Breast epithelium (tissue), 4 donors: ENCODE measurements around the gene POC1A. TPM values are rescaled to one million over a fixed set of nuclear protein-coding genes. Genes with fewer than 3 reads are reported as not detected.

ENCODE experiments used
- DNase-seq, 2 donors: peaks; one replicate each; pipeline ENCODE4 v3.0.0-alpha.2; 2019; ENCODE audit warnings: low spot score in 2 of 2
- H3K27ac ChIP-seq, 2 donors: fragments of 200-600 bp; sonication (generic) in 1 of 2; one replicate each; pipeline ENCODE4 v1.5.1; 2016 to 2019; ENCODE audit warnings: mild to moderate bottlenecking in 1 of 2
- H3K27me3 ChIP-seq, 2 donors: fragments of 200-600 bp; sonication (generic) in 1 of 2; one replicate each; pipeline versions ENCODE4 v1.5.1 to v1.6.0; 2017 to 2019; ENCODE audit warnings: control low read depth in 1 of 2, mild to moderate bottlenecking in 1 of 2
- H3K36me3 ChIP-seq: fragments of 200-600 bp; one replicate; pipeline ENCODE4 v1.5.1; 2019
- H3K4me1 ChIP-seq, 2 donors: fragments of 200-600 bp; sonication (generic); one replicate each; pipeline ENCODE4 v1.5.1; 2016 to 2019; ENCODE audit warnings: control low read depth in 1 of 2
- H3K4me3 ChIP-seq, 3 donors: fragments of 200-600 bp; sonication (generic); 1 replicate in 2 of 3; 2 replicates in 1 of 3; pipeline ENCODE4 v1.5.1; 2016 to 2019; ENCODE audit warnings: mild to moderate bottlenecking in 3 of 3, moderate library complexity in 2 of 3
- H3K9me3 ChIP-seq, 2 donors: fragments of 200-600 bp; sonication (generic) in 1 of 2; one replicate each; pipeline ENCODE4 v1.5.1; 2016 to 2019; ENCODE audit warnings: control low read depth in 1 of 2
- POLR2A ChIP-seq: fragments of 450-650 bp; IDR thresholded peaks from one replicate; pipeline ENCODE4 v1.6.1; 2016; ENCODE audit warnings: antibody characterized with exemption, mild to moderate bottlenecking, moderate library complexity
- POLR2AphosphoS5 ChIP-seq, 3 donors: sonication (generic); formaldehyde crosslinking; IDR thresholded peaks; one replicate each; pipeline ENCODE4 v1.6.1; 2017; ENCODE audit warnings: antibody characterized with exemption in 3 of 3
- intact Hi-C: fragments of 100-400 bp; cut with DNase I; formaldehyde crosslinking; loops from one replicate; pipeline ENCODE4 v1.15.1; 2023; ENCODE audit warnings: low total_unique reads
- total RNA-seq, 3 donors: library from RNA; depleted of rRNA; stranded (reverse); fragments of >200 nt; gene quantifications; one replicate each; pipeline ENCODE4 v1.1.0, GENCODE V29; 2016
- TF ChIP-seq, protein P1 (sequence below), 3 donors: fragments of 450-650 bp; IDR thresholded peaks; one replicate each; pipeline ENCODE4 v1.5.1; 2016 to 2017; ENCODE audit warnings: antibody characterized with exemption in 3 of 3, mild to moderate bottlenecking in 3 of 3, moderate library complexity in 3 of 3

Gene POC1A
- total RNA-seq, 3 donors from 2014 or later: 1.9 to 2.7 (median 2.6) TPM

DNA sequence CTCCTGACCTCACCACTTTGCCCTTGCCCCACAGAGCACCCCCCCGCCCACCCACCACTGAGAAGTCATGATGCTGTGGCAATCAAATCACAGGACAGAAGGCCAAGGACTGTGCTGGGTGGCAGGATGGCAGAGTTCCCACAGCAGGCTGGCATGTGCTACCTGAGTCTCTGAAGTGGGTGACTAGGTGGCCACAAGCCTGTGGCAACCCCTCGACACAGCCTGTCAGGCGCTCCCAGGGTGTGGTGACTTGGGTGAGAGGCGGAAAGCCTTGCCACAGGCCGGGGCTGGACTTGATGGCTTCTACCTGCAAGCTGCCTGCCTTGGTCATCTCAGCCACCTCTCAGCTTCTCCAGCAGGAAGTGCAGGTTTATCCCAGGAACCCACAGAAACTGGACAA is 82.2 kb downstream of the POC1A start:
- peak overlapping the region; percentile 77 to 86 for H3K27ac ChIP-seq
- intact Hi-C loops: no loop called here

DNA sequence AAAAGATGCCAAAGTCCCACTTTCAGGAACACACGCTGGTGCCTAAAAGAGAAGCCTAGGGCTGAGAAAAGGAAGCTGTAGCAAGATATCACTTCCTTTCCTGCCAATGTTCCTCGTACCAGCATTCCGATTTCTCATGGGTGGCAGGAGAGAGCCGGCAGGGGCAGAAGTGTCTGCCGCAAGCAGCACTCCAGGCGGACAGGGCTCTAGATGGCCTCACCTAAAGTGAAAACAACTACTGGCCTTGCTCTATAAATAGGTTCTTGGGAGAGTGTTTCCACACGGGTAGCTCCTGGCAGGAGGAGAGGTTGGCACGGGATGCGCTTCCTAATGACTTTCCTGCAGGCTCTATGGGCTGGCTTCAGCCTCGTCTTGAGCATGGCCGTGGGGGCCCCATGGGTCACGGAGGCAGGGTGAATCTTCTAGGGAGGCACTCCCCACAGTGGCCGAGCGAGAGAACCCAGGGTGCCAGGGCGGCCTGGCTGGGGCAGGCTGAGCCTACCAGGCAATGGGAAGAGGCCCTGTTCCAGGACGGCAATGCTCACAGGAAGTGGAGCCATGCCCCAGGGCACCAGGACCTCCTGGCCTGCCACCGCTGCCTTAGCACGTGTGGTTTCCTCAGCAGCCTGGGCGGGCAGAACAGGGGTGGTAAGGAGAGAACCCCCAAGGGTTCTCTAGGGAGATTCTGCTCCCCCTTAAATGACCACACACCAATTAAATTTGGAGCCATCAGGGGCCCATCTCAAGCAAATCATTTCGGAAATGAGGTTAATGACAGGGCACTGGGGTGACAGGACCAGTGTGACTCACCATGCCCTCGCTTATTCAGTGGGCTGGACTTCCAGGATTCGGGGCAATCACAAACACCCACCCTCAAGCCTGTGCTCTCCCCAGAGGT is 83.2 kb downstream of the POC1A start:
- H3K27ac ChIP-seq: peak overlapping the region; percentile 77 to 86
- H3K4me1 ChIP-seq: peaks cover 4 to 5% of the 10 kb centered on the region in 2 donors
- H3K9me3 ChIP-seq: no peaks in the 10 kb centered on the region
- intact Hi-C loops: no loop called here
- no peak for DNase-seq
- no peaks in the 10 kb centered on the region for H3K27me3 ChIP-seq
- no peaks in the 10 kb centered on the region for H3K36me3 ChIP-seq
- peak overlapping the region in 1 of 3 donors; percentile 15 for H3K4me3 ChIP-seq
- peak in 1 of 3 donors; percentile 17 for TF ChIP-seq POLR2AphosphoS5 (IDR thresholded peaks at IDR 0.05)
- no peak for TF ChIP-seq POLR2A
- TF ChIP-seq, protein P1, sequence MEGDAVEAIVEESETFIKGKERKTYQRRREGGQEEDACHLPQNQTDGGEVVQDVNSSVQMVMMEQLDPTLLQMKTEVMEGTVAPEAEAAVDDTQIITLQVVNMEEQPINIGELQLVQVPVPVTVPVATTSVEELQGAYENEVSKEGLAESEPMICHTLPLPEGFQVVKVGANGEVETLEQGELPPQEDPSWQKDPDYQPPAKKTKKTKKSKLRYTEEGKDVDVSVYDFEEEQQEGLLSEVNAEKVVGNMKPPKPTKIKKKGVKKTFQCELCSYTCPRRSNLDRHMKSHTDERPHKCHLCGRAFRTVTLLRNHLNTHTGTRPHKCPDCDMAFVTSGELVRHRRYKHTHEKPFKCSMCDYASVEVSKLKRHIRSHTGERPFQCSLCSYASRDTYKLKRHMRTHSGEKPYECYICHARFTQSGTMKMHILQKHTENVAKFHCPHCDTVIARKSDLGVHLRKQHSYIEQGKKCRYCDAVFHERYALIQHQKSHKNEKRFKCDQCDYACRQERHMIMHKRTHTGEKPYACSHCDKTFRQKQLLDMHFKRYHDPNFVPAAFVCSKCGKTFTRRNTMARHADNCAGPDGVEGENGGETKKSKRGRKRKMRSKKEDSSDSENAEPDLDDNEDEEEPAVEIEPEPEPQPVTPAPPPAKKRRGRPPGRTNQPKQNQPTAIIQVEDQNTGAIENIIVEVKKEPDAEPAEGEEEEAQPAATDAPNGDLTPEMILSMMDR (IDR thresholded peaks at IDR 0.05): no peak

More for the DNA sequence above, 82.2 kb downstream of the POC1A start:
- no peaks in the 10 kb centered on the region for H3K27me3 ChIP-seq
- no peak for DNase-seq
- peaks cover 4 to 5% of the 10 kb centered on the region in 2 donors for H3K4me1 ChIP-seq
- no peak overlapping the region for H3K4me3 ChIP-seq
- H3K36me3 ChIP-seq: no peaks in the 10 kb centered on the region
- TF ChIP-seq, protein P1 (IDR thresholded peaks at IDR 0.05): no peak
- TF ChIP-seq POLR2AphosphoS5 (IDR thresholded peaks at IDR 0.05) (no peak), POLR2A (no peak)
- H3K9me3 ChIP-seq: no peaks in the 10 kb centered on the region

GRCh38 chr3:52069855-52070254 is 84.4 kb downstream of the POC1A start:
- peak overlapping the region; percentile 77 to 86 for H3K27ac ChIP-seq

DNA sequence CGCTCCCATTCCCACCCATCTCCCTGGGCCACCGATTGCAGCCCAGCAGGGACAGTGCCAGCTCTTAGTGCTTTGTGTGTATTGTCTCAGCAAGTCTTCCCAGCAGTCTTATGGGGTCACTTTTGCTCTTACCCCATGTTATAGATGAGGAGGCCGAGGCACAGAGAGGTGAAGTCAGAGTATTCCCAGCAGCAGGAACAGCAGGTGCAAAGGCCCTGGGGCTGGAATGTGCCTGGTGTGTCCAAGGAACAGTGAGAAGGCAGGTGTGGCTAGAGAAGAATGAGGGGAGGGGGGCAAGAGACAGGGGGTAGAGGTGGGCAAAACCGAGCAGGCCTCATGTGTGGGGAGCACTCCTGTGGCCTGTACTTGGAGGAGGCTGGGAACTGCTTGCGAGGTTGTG is 85.1 kb downstream of the POC1A start:
- Histone ChIP-seq H3K4me3 (no peak overlapping the region), H3K27ac (peak overlapping the region in 1 of 2 donors; percentile 15), H3K36me3 (no peaks in the 10 kb centered on the region), H3K27me3 (no peaks in the 10 kb centered on the region), H3K9me3 (no peaks in the 10 kb centered on the region), H3K4me1 (peaks cover 4 to 5% of the 10 kb centered on the region in 2 donors)
- intact Hi-C loops: no loop called here
- no peak for DNase-seq
- no peak for TF ChIP-seq POLR2AphosphoS5 (IDR thresholded peaks at IDR 0.05)
- TF ChIP-seq POLR2A: no peak
- TF ChIP-seq, protein P1 (IDR thresholded peaks at IDR 0.05): no peak

More at GRCh38 chr3:52069855-52070254, 84.4 kb downstream of the POC1A start:
- intact Hi-C loops: no loop called here
- Histone ChIP-seq H3K36me3 (no peaks in the 10 kb centered on the region), H3K4me1 (peaks cover 4 to 5% of the 10 kb centered on the region in 2 donors), H3K27me3 (no peaks in the 10 kb centered on the region), H3K9me3 (no peaks in the 10 kb centered on the region), H3K4me3 (no peak overlapping the region)
- TF ChIP-seq POLR2A (no peak), POLR2AphosphoS5 (IDR thresholded peaks at IDR 0.05) (no peak)
- TF ChIP-seq, protein P1 (IDR thresholded peaks at IDR 0.05): no peak
- no peak for DNase-seq

GRCh38 chr3:52068730-52069129 is 85.5 kb downstream of the POC1A start:
- intact Hi-C loops: no loop called here
- Histone ChIP-seq H3K4me1 (peaks cover 4 to 5% of the 10 kb centered on the region in 2 donors), H3K4me3 (no peak overlapping the region), H3K27me3 (no peaks in the 10 kb centered on the region), H3K27ac (peak overlapping the region; percentile 48 to 72), H3K36me3 (no peaks in the 10 kb centered on the region), H3K9me3 (no peaks in the 10 kb centered on the region)
- DNase-seq: no peak
- TF ChIP-seq POLR2A: no peak
- TF ChIP-seq POLR2AphosphoS5 (IDR thresholded peaks at IDR 0.05): no peak
- TF ChIP-seq, protein P1 (IDR thresholded peaks at IDR 0.05): no peak
